GM19240 (cell line): Measurements from ENCODE around the gene PANX2.

Experiments
- DNase-seq: peaks from one replicate; pipeline ENCODE4 v3.0.0; 2011; ENCODE audit warnings: low spot score; ENCODE audit not compliant: insufficient read length

Gene PANX2

GRCh38 chr22:50169774-50170341 is 673 bp upstream of the PANX2 start:
- no peak for DNase-seq

- no peak for DNase-seq
These were observed 911 bp downstream of the PANX2 start for GRCh38 chr22:50171319-50171964.

GRCh38 chr22:50171965-50172421 is 1.5 kb downstream of the PANX2 start:
- DNase-seq = no peak

- no peak for DNase-seq
These were observed 2.9 kb downstream of the PANX2 start for GRCh38 chr22:50173311-50173982.

- DNase-seq = no peak
These were observed 3.4 kb downstream of the PANX2 start for GRCh38 chr22:50173983-50174355.

GRCh38 chr22:50174382-50175190 is 4.1 kb downstream of the PANX2 start:
- no peak for DNase-seq

- no peak for DNase-seq
These were observed 4.6 kb downstream of the PANX2 start for GRCh38 chr22:50175191-50175461.

GRCh38 chr22:50175921-50176849 is 5.7 kb downstream of the PANX2 start:
- DNase-seq = no peak

- no peak for DNase-seq
These were observed 6.5 kb downstream of the PANX2 start for GRCh38 chr22:50176850-50177536.

- no peak for DNase-seq
These were observed 7.3 kb downstream of the PANX2 start for GRCh38 chr22:50177537-50178470.

- no peak for DNase-seq
These were observed 7.9 kb downstream of the PANX2 start for GRCh38 chr22:50178471-50178864.

GRCh38 chr22:50178871-50179869 is 8.6 kb downstream of the PANX2 start:
- no peak for DNase-seq

- no peak for DNase-seq
These were observed 9.6 kb downstream of the PANX2 start for GRCh38 chr22:50179937-50180726.

- DNase-seq = no peak
These were observed 10.4 kb downstream of the PANX2 start for GRCh38 chr22:50180727-50181521.

- DNase-seq = no peak
These were observed 11.9 kb downstream of the PANX2 start for GRCh38 chr22:50182176-50183081.
